ENCODE results near the gene MRPS5. TPM values are rescaled to one million over a fixed set of nuclear protein-coding genes. Genes with fewer than 3 reads are reported as not detected.

MRPS5 gene
- total RNA-seq, 1 experiment from 2014 or later, result 107 TPM

GRCh38 chr2:95069465-95069864, 52.1 kb downstream of the MRPS5 start:
- H3K27ac ChIP-seq (ENCODE audit: low read length), result no peak overlapping the region
- POLR2A ChIA-PET (ENCODE audit: unreplicated experiment), result no interaction called here
- H3K9me3 ChIP-seq (ENCODE audit: low read length), result no peaks in the 10 kb centered on the region
- ATAC-seq, result no peak
- H3K9ac ChIP-seq (ENCODE audit: low read length), result no peak overlapping the region
- no TSS peak for BruUV-seq (replicated peaks)
- H2AFZ ChIP-seq (ENCODE audit: low read length), result no peak overlapping the region
- H3K4me2 ChIP-seq (ENCODE audit: low read length), result no peak overlapping the region
- no peaks in the 10 kb centered on the region for H3K4me1 ChIP-seq (ENCODE audit: insufficient read depth, low read length)
- H3K27me3 ChIP-seq (ENCODE audit: low read length), result no peaks in the 10 kb centered on the region
- DNase-seq, result no peak
- intact Hi-C loops (cut with micrococcal nuclease), result no loop called here
- no peaks in the 10 kb centered on the region for H3K79me2 ChIP-seq (ENCODE audit: low read length)
- no peaks in the 10 kb centered on the region for H4K20me1 ChIP-seq (ENCODE audit: low read length)
- CTCF ChIA-PET, result no interaction called here
- H3K36me3 ChIP-seq (ENCODE audit: low read depth, low read length), result no peaks in the 10 kb centered on the region
- TF ChIP-seq EZH2 (IDR thresholded peaks at IDR 0.05; ENCODE audit: low read length, unreplicated experiment) (no peak), EZH2phosphoT487 (IDR thresholded peaks at IDR 0.05; ENCODE audit: borderline replicate concordance, low read length) (no peak), CTCF (conservative IDR thresholded peaks at IDR 0.05; ENCODE audit: low read depth, low read length) (no peak)
- H3K9me2 ChIP-seq (replicated peaks; ENCODE audit: low read length), result no peaks in the 10 kb centered on the region
- no peaks in the 10 kb centered on the region for H3F3A ChIP-seq (ENCODE audit: low read length, unreplicated experiment)
- H3K4me3 ChIP-seq (ENCODE audit: low read length), result no peak overlapping the region

- Histone ChIP-seq H3K4me1 (ENCODE audit: insufficient read depth, low read length) (no peaks in the 10 kb centered on the region), H3F3A (ENCODE audit: low read length, unreplicated experiment) (no peaks in the 10 kb centered on the region), H3K9ac (ENCODE audit: low read length) (no peak overlapping the region), H3K9me3 (ENCODE audit: low read length) (no peaks in the 10 kb centered on the region), H3K27me3 (ENCODE audit: low read length) (no peaks in the 10 kb centered on the region), H3K9me2 (replicated peaks; ENCODE audit: low read length) (no peaks in the 10 kb centered on the region), H4K20me1 (ENCODE audit: low read length) (no peaks in the 10 kb centered on the region), H3K79me2 (ENCODE audit: low read length) (no peaks in the 10 kb centered on the region), H3K4me3 (ENCODE audit: low read length) (no peak overlapping the region), H3K4me2 (ENCODE audit: low read length) (no peak overlapping the region), H3K27ac (ENCODE audit: low read length) (no peak overlapping the region), H3K36me3 (ENCODE audit: low read depth, low read length) (no peaks in the 10 kb centered on the region), H2AFZ (ENCODE audit: low read length) (no peak overlapping the region)
- DNase-seq, result no peak
- POLR2A ChIA-PET (ENCODE audit: unreplicated experiment), result no interaction called here
- TF ChIP-seq EZH2 (IDR thresholded peaks at IDR 0.05; ENCODE audit: low read length, unreplicated experiment), result no peak
- no peak for TF ChIP-seq EZH2phosphoT487 (IDR thresholded peaks at IDR 0.05; ENCODE audit: borderline replicate concordance, low read length)
- no peak for TF ChIP-seq CTCF (conservative IDR thresholded peaks at IDR 0.05; ENCODE audit: low read depth, low read length)
- CTCF ChIA-PET, result interaction anchor here (0.6 to 0.7 kb wide), 2 partner anchors 82 to 92 kb away, joined by 4 to 11 read pairs; no protein-coding TSS in a partner anchor
- no TSS peak for BruUV-seq (replicated peaks)
- intact Hi-C loops (cut with micrococcal nuclease), result no loop called here
- ATAC-seq, result no peak
These were observed 53.4 kb downstream of the MRPS5 start for GRCh38 chr2:95068256-95068655.

GRCh38 chr2:95063086-95063958, 58.3 kb downstream of the MRPS5 start:
- peaks cover 43% of the 10 kb centered on the region for H3K4me1 ChIP-seq (ENCODE audit: insufficient read depth, low read length)
- H3K9me3 ChIP-seq (ENCODE audit: low read length), result no peaks in the 10 kb centered on the region
- POLR2A ChIA-PET (ENCODE audit: unreplicated experiment), result no interaction called here
- TF ChIP-seq EZH2phosphoT487 (IDR thresholded peaks at IDR 0.05; ENCODE audit: borderline replicate concordance, low read length), result no peak
- TF ChIP-seq EZH2 (IDR thresholded peaks at IDR 0.05; ENCODE audit: low read length, unreplicated experiment), result no peak
- TF ChIP-seq CTCF (conservative IDR thresholded peaks at IDR 0.05; ENCODE audit: low read depth, low read length), result no peak
- no peak overlapping the region for H3K9ac ChIP-seq (ENCODE audit: low read length)
- no TSS peak for BruUV-seq (replicated peaks)
- H3K27ac ChIP-seq (ENCODE audit: low read length), result no peak overlapping the region
- H3K9me2 ChIP-seq (replicated peaks; ENCODE audit: low read length), result no peaks in the 10 kb centered on the region
- H3K36me3 ChIP-seq (ENCODE audit: low read depth, low read length), result no peaks in the 10 kb centered on the region
- peak overlapping the region; percentile 53; the same call in 1 of the 2 replicates for H2AFZ ChIP-seq (ENCODE audit: low read length)
- no peaks in the 10 kb centered on the region for H3F3A ChIP-seq (ENCODE audit: low read length, unreplicated experiment)
- intact Hi-C loops (cut with micrococcal nuclease), result loop anchor here (5.0 kb wide), 1 partner anchor 41 kb away; no protein-coding TSS in a partner anchor
- H4K20me1 ChIP-seq (ENCODE audit: low read length), result no peaks in the 10 kb centered on the region
- CTCF ChIA-PET, result interaction anchor here (0.5 to 1.4 kb wide), 5 partner anchors 13 to 81 kb away, joined by 3 to 6 read pairs (median 4); no protein-coding TSS in a partner anchor
- H3K27me3 ChIP-seq (ENCODE audit: low read length), result no peaks in the 10 kb centered on the region
- no peak overlapping the region for H3K4me3 ChIP-seq (ENCODE audit: low read length)
- DNase-seq (no peak), ATAC-seq (no peak)
- H3K4me2 ChIP-seq (ENCODE audit: low read length), result peak overlapping the region; percentile 17; the same call in 1 of the 2 replicates
- H3K79me2 ChIP-seq (ENCODE audit: low read length), result no peaks in the 10 kb centered on the region
